Measurements from ENCODE around the gene LSP1.
"Not testable (repeated sequence)": the region's sequence is repeated elsewhere in the genome, so short reads cannot be mapped to it uniquely, and the experiment has no call there.

The LSP1 gene

DNA sequence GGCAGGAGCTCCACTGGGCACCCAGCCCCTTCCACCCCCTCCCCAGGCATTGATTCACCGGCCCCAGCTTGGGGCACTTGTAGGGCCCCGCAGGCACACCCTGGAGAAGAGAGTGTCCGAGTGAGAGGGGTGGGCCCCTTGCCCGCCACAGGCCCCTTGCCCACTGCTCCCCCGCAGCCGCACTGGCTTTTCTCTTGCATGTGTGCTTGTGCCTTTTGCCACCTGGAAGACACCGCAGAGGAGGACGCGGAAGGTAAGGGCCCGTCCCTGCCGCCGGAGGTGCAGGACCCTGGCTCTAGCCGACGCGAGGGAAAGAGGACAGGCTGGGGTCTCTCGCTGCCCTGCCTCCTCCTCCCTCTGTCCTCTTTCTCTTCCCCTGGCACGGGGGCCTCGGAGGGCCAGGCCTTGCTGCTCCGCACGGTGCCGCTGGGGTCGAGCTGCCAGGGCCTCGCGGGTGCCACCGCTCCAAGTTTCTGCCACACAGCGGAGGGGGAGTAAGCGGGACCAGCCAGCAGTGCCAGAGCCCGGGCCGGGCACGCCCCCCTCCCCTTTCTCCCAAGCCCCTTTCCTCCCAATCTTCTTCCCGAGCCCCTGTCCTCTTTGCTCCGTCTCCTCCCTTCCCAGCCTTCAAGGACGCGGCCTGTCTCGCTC, 76.1 kb downstream of the LSP1 start:
- DNase-seq (ENCODE audit: low read depth), result no peak

GRCh38 chr11:1929621-1930461, 77.0 kb downstream of the LSP1 start:
- no peak for DNase-seq (ENCODE audit: low read depth)

DNA sequence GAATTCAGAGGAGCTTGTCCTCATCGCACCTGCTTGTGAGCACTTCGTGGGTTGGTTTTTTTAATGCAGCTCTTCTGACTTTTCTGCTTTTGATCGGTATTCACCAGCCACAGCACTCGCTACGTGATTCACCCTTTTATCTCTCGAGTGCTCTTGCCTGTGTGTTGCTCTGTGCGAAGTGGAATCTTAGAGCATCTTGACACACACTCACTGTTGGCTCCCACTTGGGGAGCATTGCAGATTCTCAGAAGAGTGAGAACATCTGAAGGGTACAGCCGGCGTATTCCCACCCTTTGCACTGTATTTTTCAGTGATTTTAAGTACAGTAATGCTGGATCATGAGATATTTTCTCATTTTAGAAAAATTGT, 77.6 kb downstream of the LSP1 start:
- DNase-seq (ENCODE audit: low read depth), result no peak

GRCh38 chr11:1931341-1932104, 78.6 kb downstream of the LSP1 start:
- DNase-seq (ENCODE audit: low read depth), result peak; percentile 33

GRCh38 chr11:1932105-1932480, 79.2 kb downstream of the LSP1 start:
- DNase-seq (ENCODE audit: low read depth), result no peak

- DNase-seq (ENCODE audit: low read depth), result no peak
These were observed 79.8 kb downstream of the LSP1 start for GRCh38 chr11:1932681-1933080.

- no peak for DNase-seq (ENCODE audit: low read depth)
These were observed 80.8 kb downstream of the LSP1 start for GRCh38 chr11:1933416-1934334.

DNA sequence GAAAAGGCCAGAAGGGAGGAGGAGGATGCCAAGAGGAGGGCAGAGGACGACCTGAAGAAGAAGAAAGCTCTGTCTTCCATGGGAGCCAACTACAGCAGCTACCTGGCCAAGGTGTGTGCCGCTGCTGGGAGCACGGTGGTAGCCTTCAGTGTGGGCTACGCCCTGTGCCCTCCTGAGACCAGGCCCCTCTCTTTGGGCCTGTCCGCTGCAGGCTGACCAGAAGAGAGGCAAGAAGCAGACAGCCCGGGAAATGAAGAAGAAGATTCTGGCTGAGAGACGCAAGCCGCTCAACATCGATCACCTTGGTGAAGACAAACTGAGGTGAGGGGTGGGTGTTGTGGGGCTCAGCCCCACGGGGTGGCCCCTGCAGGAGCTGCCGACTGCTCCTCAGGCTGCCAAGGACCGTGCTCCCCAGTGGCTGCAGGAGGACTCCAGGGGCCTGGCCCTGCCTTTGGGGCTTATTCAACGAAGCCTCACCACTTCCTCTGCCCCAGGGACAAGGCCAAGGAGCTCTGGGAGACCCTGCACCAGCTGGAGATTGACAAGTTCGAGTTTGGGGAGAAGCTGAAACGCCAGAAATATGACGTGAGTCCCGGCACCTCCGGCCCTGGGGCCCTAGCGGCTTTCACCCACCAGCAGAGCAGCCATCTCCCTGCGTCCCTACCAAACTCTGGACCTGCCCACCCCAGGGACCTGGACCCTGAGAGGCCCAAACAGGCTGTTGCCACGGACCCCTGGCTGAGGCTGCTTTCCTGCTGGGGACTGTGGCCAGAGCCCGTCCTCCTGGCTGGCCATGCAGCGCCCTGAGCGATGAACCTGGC, 81.7 kb downstream of the LSP1 start:
- DNase-seq (ENCODE audit: low read depth), result no peak

- no peak for DNase-seq (ENCODE audit: low read depth)
These were observed 82.5 kb downstream of the LSP1 start for GRCh38 chr11:1935156-1936071.

DNA sequence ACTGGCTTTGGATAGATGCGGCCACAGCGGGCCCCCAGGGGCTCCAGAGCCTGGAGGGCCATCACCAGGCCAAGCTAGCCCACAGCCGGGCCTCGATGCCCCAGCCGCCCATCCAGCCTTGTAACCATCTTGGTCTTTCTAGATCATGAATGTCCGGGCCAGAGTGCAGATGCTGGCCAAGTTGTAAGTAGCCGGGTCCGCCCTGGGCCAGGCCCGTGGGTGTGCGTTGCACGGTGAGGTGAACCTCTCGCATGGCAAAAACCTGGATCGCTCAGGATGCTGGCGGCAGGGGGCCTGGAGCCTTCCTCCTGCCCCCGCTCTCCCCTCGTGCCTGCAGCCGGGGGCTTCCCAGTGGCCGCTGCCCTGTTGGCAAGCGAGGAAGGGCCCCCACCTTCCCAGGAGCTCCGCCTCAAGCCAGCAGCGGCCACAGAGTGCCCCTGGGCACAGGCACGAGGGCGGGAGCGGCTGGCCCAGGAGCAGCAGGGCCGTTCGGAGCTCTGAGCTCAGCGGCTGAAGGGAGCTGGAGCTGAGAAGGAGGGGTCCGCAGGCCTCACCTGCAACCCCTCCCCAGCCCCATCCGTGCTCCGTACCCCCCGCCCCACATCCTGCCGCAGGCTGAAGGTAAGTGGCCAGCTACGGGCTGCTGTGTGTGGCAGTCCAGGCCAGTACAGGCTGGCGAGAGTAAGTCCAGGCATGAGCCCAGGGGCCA, 83.3 kb downstream of the LSP1 start:
- DNase-seq (ENCODE audit: low read depth), result no peak

GRCh38 chr11:1936781-1937615, 84.1 kb downstream of the LSP1 start:
- DNase-seq (ENCODE audit: low read depth), result no peak

- no peak for DNase-seq (ENCODE audit: low read depth)
These were observed 84.9 kb downstream of the LSP1 start for GRCh38 chr11:1937616-1938342.

- no peak for DNase-seq (ENCODE audit: low read depth)
These were observed 85.6 kb downstream of the LSP1 start for GRCh38 chr11:1938343-1939005.

- no peak for DNase-seq (ENCODE audit: low read depth)
These were observed 86.2 kb downstream of the LSP1 start for GRCh38 chr11:1939006-1939625.

DNA sequence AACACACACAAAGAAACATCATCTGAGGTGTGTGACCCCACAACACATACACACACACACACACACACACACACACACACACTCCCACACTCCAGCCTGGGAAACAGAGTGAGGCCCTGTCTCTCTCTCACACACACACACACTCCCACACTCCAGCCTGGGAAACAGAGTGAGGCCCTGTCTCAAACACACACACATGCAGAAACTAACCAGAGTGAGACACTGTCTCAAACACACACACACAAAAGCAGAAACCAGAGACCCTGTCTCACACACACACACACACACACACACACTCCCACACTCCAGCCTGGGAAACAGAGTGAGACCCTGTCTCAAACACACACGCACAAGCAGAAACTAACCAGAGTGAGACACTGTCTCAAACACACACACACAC, 86.9 kb downstream of the LSP1 start:
- not testable (repeated sequence) for DNase-seq (ENCODE audit: low read depth)

Data from fibroblast of the conjunctiva (primary cell).